ENCODE measurements around the gene HOXB13. TPM values are rescaled to one million over a fixed set of nuclear protein-coding genes. Genes with fewer than 3 reads are reported as not detected.

HOXB13 gene
- total RNA-seq, 2 experiments from 2014 or later = not detected

GRCh38 chr17:48753794-48754499 lies 25.4 kb upstream of the HOXB13 start:
- H3K36me3 Mint-ChIP-seq = no peaks in the 10 kb centered on the region
- DNase-seq = no peak
- POLR2A ChIA-PET = no interaction called here
- no peak overlapping the region for H3K27ac Mint-ChIP-seq
- no peak for ATAC-seq (ENCODE audit: low read depth)
- H3K9me3 Mint-ChIP-seq = peaks cover 2% of the 10 kb centered on the region
- H3K4me1 Mint-ChIP-seq = peaks cover 4% of the 10 kb centered on the region
- no peak overlapping the region for H3K4me3 Mint-ChIP-seq
- peaks cover 86% of the 10 kb centered on the region for H3K27me3 Mint-ChIP-seq

GRCh38 chr17:48752399-48753288 lies 24.1 kb upstream of the HOXB13 start:
- peaks cover 2% of the 10 kb centered on the region for H3K9me3 Mint-ChIP-seq
- peaks cover 92% of the 10 kb centered on the region for H3K27me3 Mint-ChIP-seq
- DNase-seq (no peak), ATAC-seq (ENCODE audit: low read depth) (no peak)
- no peak overlapping the region for H3K27ac Mint-ChIP-seq
- no peak overlapping the region for H3K4me3 Mint-ChIP-seq
- no peaks in the 10 kb centered on the region for H3K36me3 Mint-ChIP-seq
- POLR2A ChIA-PET = no interaction called here
- peaks cover 4% of the 10 kb centered on the region for H3K4me1 Mint-ChIP-seq

GRCh38 chr17:48751733-48752398 lies 23.3 kb upstream of the HOXB13 start:
- ATAC-seq (ENCODE audit: low read depth) (no peak), DNase-seq (no peak)
- Mint-ChIP-seq H3K4me1 (peaks cover 4% of the 10 kb centered on the region), H3K27me3 (peaks cover 95% of the 10 kb centered on the region), H3K4me3 (no peak overlapping the region), H3K9me3 (peaks cover 2% of the 10 kb centered on the region), H3K27ac (no peak overlapping the region), H3K36me3 (no peaks in the 10 kb centered on the region)
- POLR2A ChIA-PET = interaction anchor here (1.2 kb wide), 1 partner anchor 35 kb away, joined by 3 read pairs; no protein-coding TSS in a partner anchor

DNA sequence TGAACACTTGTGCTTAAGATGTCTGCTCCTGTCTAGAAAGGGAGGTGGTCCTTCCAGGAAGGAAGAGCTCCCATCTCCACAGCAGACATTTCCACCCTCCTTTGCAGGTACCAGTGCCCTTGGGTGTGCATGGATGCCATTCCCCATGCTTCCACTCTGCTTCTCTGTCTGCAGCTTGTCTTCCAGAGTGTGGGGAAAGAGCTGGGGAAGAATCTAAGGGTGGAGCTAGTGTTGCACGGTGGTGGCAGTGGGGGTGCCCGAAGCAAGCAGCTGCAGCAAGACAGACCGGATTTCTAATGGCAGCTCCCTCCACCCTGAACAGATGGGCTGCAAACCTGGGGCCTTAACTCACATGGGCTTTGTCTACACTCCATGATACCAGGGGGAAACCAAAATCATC lies 22.6 kb upstream of the HOXB13 start:
- DNase-seq = no peak
- Mint-ChIP-seq H3K36me3 (no peaks in the 10 kb centered on the region), H3K4me1 (peaks cover 9% of the 10 kb centered on the region), H3K4me3 (no peak overlapping the region), H3K27me3 (peaks cover 97% of the 10 kb centered on the region), H3K9me3 (peaks cover 2% of the 10 kb centered on the region), H3K27ac (no peak overlapping the region)
- POLR2A ChIA-PET = interaction anchor here (1.2 kb wide), 1 partner anchor 34 kb away, joined by 3 read pairs; no protein-coding TSS in a partner anchor
- ATAC-seq (ENCODE audit: low read depth) = no peak

- Mint-ChIP-seq H3K36me3 (no peaks in the 10 kb centered on the region), H3K27ac (no peak overlapping the region), H3K4me1 (peaks cover 9% of the 10 kb centered on the region), H3K9me3 (peaks cover 2% of the 10 kb centered on the region), H3K27me3 (peaks cover 96% of the 10 kb centered on the region), H3K4me3 (no peak overlapping the region)
- ATAC-seq (ENCODE audit: low read depth) (no peak), DNase-seq (no peak)
- POLR2A ChIA-PET = no interaction called here
Observed at GRCh38 chr17:48749621-48750553, 21.3 kb upstream of the HOXB13 start.

DNA sequence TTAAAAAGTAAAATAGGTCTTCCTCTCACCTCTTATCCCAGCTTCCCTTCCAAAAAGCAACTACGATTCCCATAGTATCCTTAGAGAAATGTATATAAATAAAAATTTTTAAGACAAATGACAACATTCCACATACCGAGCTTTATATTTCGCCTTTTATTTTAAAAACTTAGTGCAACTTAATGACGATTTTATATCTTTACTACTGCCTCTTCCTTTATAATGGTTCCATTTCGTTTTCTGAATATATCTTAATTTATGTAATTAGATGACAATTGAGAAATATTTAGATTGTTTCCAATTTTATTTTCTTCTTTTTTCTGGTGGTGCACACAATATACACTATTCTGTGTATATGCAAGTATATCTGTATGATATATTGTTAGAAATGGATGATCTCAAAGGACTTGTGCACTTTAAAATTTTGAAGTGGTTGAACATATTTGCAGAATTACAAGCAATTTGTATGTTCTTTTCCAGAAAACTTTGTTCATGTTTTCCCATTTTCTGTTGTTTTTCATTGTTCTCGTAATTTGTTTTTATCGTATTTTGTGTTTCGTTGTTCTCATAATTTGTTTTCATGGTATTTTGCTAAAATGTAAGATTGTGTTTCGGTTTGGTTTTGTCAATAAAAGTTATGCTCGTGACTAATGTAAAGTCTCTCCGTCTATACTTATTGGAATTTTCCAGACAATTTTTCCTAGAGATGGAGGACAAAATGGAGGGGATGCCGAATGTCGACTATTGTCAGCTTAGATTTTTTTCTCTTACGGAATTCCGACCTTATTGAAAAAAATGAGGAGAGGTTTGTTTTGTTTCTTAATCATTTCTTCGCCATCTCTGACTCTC lies 20.4 kb upstream of the HOXB13 start:
- Mint-ChIP-seq H3K9me3 (peaks cover 2% of the 10 kb centered on the region), H3K4me1 (peaks cover 9% of the 10 kb centered on the region), H3K4me3 (no peak overlapping the region), H3K27me3 (peaks cover 96% of the 10 kb centered on the region), H3K27ac (no peak overlapping the region), H3K36me3 (no peaks in the 10 kb centered on the region)
- POLR2A ChIA-PET = interaction anchor here (1.2 kb wide), 1 partner anchor 31 kb away, joined by 3 read pairs; no protein-coding TSS in a partner anchor
- no peak for ATAC-seq (ENCODE audit: low read depth)
- no peak for DNase-seq

DNA sequence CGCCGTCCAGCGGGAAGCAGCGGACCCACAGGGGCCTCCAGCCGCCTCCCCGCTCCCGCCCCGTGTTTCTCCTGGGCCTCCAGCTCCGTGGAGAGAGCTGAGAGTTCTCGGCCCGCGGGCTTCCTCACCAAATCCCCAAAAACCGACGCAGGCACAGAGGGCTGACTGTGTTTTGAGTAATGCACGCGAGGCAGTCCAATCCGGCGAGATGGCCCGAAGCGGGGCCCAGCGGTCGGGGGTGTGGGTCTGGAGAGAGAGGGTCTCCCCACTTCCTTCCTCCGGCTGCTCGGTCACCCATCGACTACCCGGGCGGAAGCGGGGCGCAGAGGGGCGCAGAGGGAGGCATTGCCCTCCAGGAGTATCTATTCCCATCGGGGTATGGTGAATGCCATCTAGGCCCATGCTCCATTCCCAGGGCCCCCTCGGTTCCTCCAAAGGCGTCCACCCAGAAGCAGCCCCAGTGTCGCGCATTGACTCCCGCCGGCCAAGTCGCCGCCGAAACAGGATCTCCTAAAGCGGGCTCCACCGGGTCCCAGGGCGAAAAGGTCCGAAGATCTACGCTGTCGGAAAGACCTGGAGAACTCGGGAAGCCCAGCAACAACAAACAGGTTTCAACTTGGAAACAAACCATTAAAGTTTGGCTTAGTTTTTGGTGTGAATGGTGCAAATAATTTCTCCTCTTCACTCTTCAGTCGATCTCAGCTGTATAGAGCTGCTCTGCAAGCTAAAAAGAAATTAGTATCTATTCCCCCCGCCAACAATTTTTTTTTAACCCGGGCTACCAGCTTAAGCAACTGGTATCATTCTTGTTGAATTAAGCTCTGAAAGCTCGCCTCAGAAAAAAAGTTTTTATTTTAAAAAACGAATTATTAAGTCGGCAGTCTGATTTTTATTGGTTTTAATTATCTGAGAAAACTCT lies 19.2 kb upstream of the HOXB13 start:
- Mint-ChIP-seq H3K4me1 (peaks cover 5% of the 10 kb centered on the region), H3K27me3 (peaks cover 96% of the 10 kb centered on the region), H3K4me3 (no peak overlapping the region), H3K27ac (no peak overlapping the region), H3K36me3 (no peaks in the 10 kb centered on the region), H3K9me3 (peaks cover 2% of the 10 kb centered on the region)
- no peak for DNase-seq
- POLR2A ChIA-PET = interaction anchor here (1.2 kb wide), 1 partner anchor 30 kb away, joined by 3 read pairs; no protein-coding TSS in a partner anchor
- no peak for ATAC-seq (ENCODE audit: low read depth)

- H3K27me3 Mint-ChIP-seq = peaks cover 95% of the 10 kb centered on the region
- DNase-seq (no peak), ATAC-seq (ENCODE audit: low read depth) (no peak)
- POLR2A ChIA-PET = no interaction called here
- peaks cover 2% of the 10 kb centered on the region for H3K9me3 Mint-ChIP-seq
- H3K4me3 Mint-ChIP-seq = no peak overlapping the region
- H3K27ac Mint-ChIP-seq = no peak overlapping the region
- H3K36me3 Mint-ChIP-seq = no peaks in the 10 kb centered on the region
- H3K4me1 Mint-ChIP-seq = peaks cover 5% of the 10 kb centered on the region
Observed at GRCh38 chr17:48746916-48747444, 18.4 kb upstream of the HOXB13 start.

DNA sequence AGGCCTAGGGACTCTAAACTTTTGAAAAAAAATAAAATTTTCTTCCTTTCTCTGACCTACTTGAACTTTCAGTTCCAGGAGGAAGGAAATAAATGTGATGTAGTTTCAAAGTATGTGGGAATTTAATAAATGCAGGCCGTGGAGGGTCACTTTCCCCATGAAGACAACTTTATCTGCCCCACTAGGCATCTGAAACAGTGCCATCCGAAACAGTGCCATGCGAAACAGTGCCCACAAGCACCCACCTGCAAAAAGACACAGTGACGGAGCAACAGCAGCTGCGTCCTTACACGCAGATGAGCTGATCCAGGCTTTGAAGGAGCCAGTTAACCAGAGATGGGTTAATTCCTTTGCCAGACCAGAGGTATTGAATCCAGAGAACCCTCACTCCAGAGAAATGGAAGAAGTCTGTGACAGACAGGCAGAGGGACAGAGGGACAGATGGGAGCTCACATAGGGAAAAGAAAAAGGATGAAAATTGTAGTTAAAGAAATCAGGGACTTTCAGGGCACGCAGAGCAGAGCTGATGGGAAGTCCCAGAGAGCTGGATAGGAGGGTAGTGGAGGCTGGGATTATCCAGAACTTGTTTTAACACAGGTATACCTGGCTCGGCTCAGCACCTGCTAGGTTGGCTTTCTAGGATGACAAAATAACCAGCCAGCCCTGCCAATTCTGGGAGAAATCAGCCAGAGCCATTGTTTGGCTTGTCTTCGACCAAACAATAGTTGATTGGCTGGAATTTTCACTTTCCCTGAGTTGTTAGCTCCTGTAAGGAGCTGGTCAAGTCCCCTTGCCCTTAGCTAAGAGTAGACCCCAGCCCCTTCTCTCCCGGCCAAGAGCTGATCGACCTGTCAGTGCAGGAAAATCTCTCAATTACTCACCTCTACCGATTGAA lies 17.1 kb upstream of the HOXB13 start:
- Mint-ChIP-seq H3K36me3 (no peaks in the 10 kb centered on the region), H3K4me3 (no peak overlapping the region)
- ATAC-seq (ENCODE audit: low read depth) = no peak

DNA sequence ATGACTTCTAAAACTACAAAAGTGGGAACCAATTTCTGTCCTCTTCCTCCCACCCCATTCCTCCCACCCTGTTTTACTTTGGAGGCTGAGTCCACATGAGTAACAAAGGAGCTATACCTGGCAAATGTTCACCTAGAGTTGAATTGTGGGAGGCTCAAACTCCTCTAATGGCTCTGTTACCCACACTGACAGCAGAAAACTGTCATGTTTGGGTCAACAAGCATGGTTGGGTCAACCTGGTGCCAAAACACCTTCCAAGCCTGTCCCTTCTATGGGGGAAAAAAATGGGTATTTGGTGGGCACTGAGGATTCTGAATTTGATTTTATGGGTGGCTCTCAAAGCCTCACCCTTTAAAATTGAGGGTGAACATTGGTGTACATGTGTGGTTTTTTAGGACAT lies 12.0 kb upstream of the HOXB13 start:
- Mint-ChIP-seq H3K4me1 (no peaks in the 10 kb centered on the region), H3K27ac (no peak overlapping the region), H3K4me3 (no peak overlapping the region), H3K36me3 (no peaks in the 10 kb centered on the region), H3K27me3 (peaks cover 95% of the 10 kb centered on the region), H3K9me3 (no peaks in the 10 kb centered on the region)
- DNase-seq = no peak
- POLR2A ChIA-PET = no interaction called here
- ATAC-seq (ENCODE audit: low read depth) = no peak

More for the DNA sequence above, 17.1 kb upstream of the HOXB13 start:
- peaks cover 95% of the 10 kb centered on the region for H3K27me3 Mint-ChIP-seq
- H3K4me1 Mint-ChIP-seq = peaks cover 5% of the 10 kb centered on the region
- H3K27ac Mint-ChIP-seq = no peak overlapping the region
- H3K9me3 Mint-ChIP-seq = peaks cover 2% of the 10 kb centered on the region
- POLR2A ChIA-PET = no interaction called here
- DNase-seq = no peak
